Activated T-helper 1 cell treated with anti-CD3 and anti-CD28 coated beads, Interleukin-12 subunit alpha, Interleukin-12 subunit beta, Interleukin-2, Interleukin-4 antibody, amounts not matched to agents 30 ng/mL and 10 ng/mL and 1 ng/mL, durations not matched to agents 14 hours and 24 hours and 36 hours (primary cell): ENCODE results near the gene PLK5. TPM values are rescaled to one million over a fixed set of nuclear protein-coding genes. Genes with fewer than 3 reads are reported as not detected.
"Not testable (repeated sequence)": the region's sequence is repeated elsewhere in the genome, so short reads cannot be mapped to it uniquely, and the experiment has no call there.

Source experiments
- DNase-seq: peaks from one replicate; pipeline ENCODE4 v3.0.0; 2021; ENCODE audit warnings: low spot score
- H3K27ac Mint-ChIP-seq: one replicate; pipeline ENCODE4 v1.8.0; 2021; ENCODE audit warnings: mild to moderate bottlenecking, mixed read lengths
- H3K27me3 Mint-ChIP-seq: one replicate; pipeline ENCODE4 v1.8.0; 2022; ENCODE audit warnings: mild to moderate bottlenecking, moderate library complexity, mixed read lengths; ENCODE audit not compliant: insufficient read depth
- H3K36me3 Mint-ChIP-seq: one replicate; pipeline ENCODE4 v1.8.0; 2021; ENCODE audit warnings: low read depth, mixed read lengths
- H3K4me1 Mint-ChIP-seq: one replicate; pipeline ENCODE4 v1.8.0; 2021; ENCODE audit warnings: low read depth, mixed read lengths
- H3K4me3 Mint-ChIP-seq: one replicate; pipeline ENCODE4 v1.8.0; 2021; ENCODE audit warnings: mild to moderate bottlenecking, moderate library complexity, mixed read lengths
- H3K9me3 Mint-ChIP-seq: one replicate; pipeline ENCODE4 v1.8.0; 2021; ENCODE audit warnings: mixed read lengths
- intact Hi-C: fragments of 100-400 bp; cut with micrococcal nuclease; formaldehyde crosslinking; loops from one replicate; pipeline ENCODE4 v1.15.1; 2024
- total RNA-seq: library from RNA; stranded (reverse); gene quantifications from 2 replicates; pipeline ENCODE4 v1.2.3, GENCODE V29; 2022

The PLK5 gene
- total RNA-seq, 1 donor from 2014 or later = not detected

DNA sequence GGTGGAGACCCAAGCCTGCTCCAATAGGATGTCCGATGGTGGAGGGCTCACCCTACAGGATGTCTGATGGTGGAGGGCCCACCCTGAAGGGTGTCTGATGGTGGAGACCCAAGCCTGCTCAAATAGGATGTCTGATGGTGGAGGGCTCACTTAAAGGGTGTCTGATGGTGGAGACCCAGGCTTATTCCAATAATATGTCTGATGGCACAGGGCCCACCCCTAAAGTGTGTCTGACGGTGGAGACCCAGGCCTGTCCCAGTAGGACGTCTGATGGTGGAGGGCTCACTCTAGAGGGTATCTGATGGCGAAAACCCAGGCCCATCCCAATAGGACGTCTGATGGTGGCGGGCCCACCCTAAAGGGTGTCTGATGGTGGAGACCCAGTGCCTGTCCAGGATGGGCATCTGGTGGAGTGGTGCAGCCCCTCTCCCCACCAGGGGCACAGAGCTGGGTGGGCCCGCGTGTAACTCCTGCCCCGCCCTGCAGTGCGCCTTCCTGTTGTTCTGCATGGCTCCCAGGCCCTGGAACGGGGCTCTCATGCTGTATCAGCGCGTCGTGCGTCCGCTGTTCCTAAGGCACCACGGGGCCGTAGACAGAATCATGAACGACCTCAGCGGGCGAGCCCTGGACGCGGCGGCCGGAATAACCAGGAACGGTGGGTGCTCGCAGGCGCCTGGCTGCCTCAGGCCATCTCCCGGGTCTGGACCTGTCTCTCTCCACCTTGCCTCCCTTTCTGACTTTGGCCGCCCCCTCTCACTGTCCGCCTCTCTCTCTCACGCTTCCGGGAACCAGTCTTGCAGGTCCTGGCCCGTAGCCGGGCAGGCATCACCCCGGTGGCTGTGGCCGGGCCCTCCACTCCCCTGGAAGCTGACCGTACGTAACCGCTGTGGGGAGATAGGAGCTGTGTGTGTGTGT, 27.8 kb upstream of the PLK5 start:
- Mint-ChIP-seq H3K36me3 (no peaks in the 10 kb centered on the region), H3K4me1 (peaks cover 6% of the 10 kb centered on the region), H3K4me3 (no peak overlapping the region), H3K27me3 (peaks cover 6% of the 10 kb centered on the region), H3K9me3 (no peaks in the 10 kb centered on the region), H3K27ac (no peak overlapping the region)
- intact Hi-C loops = no loop called here
- DNase-seq = no peak

DNA sequence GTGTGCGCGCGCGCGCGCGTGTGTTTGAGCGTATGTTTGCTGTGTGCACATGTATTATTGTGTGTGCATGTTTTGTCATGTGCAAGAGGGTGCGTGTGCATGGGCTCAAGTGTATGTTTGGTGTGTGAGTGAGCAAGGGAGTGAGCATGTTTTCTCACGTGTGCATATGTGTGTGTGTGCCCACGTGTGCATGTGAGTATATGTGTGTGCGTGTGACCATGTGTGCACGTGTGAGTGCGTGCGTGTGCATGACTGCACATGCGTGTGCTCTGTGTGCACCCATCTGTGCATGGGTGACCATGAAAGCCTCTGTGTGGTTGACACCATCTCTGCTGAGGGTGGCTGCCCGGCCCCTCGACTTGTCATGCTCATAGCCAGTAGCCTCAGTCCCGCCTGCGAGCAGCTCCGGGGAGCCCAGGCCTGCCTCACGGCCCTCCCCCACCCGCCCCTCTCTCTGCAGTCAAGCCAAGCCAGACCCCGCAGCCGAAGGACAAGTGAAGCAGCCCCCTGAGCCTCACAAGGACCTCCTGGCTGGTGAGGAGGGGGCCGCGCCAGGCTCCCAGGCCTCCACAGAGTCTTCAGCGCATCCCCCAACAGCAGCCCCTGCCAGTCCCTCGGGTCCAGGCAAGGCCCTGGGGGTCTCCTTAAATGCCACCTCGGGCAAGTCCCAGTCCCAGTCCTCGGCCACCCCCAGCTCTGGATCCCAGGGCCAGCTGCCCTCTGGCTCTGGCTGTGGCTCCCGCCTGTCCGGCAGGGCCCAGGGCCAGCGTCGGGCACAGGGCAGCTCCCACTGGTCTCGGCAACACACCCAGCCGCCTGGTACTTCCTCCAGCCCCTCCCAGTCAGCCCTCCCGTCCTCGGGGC, 26.9 kb upstream of the PLK5 start:
- H3K9me3 Mint-ChIP-seq = no peaks in the 10 kb centered on the region
- H3K4me3 Mint-ChIP-seq = no peak overlapping the region
- DNase-seq = no peak
- no peaks in the 10 kb centered on the region for H3K36me3 Mint-ChIP-seq
- H3K27ac Mint-ChIP-seq = no peak overlapping the region
- H3K4me1 Mint-ChIP-seq = peaks cover 2% of the 10 kb centered on the region
- peaks cover 3% of the 10 kb centered on the region for H3K27me3 Mint-ChIP-seq
- intact Hi-C loops = no loop called here

DNA sequence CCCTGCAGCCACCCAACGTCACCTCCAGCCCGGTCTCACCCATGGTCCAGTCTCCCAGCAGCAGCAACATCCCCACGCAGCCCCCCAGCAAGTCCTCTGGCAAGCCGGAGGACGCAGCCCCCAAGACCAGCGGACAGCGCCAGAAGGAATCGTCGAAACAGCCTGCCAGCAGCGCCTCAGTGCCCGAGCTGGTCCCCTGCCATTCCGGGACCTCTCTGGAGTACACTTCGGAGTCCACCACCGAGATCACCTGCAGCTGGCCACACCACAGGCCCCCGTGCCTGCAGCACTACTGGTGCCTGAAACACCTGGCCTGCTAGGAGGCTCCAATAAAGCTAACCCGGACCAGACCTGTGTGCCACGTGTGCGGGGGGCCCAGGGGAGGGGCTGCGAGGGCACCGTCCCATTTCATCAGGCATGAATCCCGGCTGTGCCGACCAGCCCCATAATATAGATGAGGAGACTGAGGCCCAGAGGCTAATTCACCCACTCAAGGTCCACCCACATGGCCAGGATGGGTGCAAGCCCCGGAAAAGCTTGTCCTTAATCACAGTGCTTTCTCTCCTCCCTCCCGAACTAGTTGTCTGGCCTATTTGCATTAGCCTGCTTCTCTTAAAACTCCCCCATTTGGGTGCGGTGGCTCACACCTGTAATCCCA, 26.2 kb upstream of the PLK5 start:
- H3K27me3 Mint-ChIP-seq = peaks cover 5% of the 10 kb centered on the region
- DNase-seq = no peak
- H3K36me3 Mint-ChIP-seq = no peaks in the 10 kb centered on the region
- no peaks in the 10 kb centered on the region for H3K4me1 Mint-ChIP-seq
- intact Hi-C loops = no loop called here
- no peak overlapping the region for H3K27ac Mint-ChIP-seq
- no peak overlapping the region for H3K4me3 Mint-ChIP-seq
- no peaks in the 10 kb centered on the region for H3K9me3 Mint-ChIP-seq

DNA sequence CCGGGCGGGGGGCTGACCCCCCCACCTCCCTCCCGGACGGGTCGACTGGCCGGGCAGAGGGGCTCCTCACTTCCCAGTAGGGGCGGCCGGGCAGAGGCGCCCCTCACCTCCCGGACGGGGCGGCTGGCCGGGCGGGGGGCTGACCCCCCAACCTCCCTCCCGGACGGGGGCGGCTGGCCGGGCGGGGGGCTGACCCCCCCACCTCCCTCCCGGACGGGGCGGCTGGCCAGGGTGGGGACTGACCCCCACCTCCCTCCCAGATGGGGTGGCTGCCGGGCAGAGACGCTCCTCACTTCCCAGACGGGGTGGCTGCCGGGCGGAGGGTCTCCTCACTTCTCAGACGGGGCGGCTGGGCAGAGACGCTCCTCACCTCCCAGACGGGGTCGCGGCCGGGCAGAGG, 24.6 kb upstream of the PLK5 start:
- DNase-seq, H3K27me3 Mint-ChIP-seq, H3K4me3 Mint-ChIP-seq, intact Hi-C loops, H3K9me3 Mint-ChIP-seq, H3K36me3 Mint-ChIP-seq, H3K4me1 Mint-ChIP-seq, H3K27ac Mint-ChIP-seq: not testable (repeated sequence)

DNA sequence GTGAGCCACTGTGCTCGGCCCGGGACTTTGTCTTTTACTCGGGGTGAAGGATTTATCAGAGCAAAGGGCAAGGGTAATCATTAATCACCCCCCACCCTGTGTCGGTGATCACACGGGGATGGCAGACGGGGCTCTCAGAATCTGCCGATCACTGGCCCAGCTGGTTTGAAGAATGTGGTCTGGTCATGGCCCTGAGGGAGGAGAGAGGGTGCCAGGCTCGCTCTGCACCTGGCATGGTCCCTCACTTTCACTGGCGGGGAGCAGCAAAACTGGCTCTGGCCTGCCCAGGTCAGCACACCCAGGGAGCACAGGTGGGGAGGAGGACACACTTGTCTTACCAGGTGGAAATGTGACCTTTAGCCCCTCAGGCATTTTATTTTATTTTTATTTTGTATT, 22.7 kb upstream of the PLK5 start:
- Mint-ChIP-seq H3K4me1 (no peaks in the 10 kb centered on the region), H3K27ac (no peak overlapping the region), H3K36me3 (no peaks in the 10 kb centered on the region), H3K27me3 (peaks cover 12% of the 10 kb centered on the region), H3K9me3 (no peaks in the 10 kb centered on the region), H3K4me3 (no peak overlapping the region)
- intact Hi-C loops = no loop called here
- no peak for DNase-seq

DNA sequence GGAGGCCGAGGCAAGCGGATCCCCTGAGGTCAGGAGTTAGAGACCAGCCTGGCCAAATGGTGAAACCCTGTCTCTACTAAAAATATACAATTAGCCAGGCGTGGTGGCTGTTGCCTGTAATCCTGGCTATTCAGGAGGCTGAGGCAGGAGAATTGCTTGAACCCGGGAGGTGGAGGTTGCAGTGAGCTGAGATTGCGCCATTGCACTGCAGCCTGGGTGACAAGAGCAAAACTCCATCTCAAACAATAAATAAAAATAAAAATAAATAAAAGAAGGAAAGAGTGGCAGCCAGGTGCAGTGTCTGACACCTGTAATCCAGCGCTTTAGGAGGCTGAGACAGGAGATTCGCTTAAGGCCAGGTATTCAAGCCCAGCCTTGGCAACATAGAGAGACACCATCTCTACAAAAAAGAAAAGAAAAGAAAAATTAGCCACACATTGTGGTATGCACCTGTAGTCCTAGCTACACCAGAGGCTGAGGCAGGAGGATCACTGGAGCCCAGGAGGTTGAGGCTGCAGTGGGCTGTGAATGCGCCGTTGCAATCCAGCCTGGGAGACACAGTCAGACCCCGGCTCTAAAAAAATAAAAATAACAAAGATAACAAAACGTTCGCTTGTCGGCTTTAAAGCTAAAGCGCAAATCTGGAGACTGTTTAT, 21.3 kb upstream of the PLK5 start:
- Mint-ChIP-seq H3K4me1 (peaks cover 2% of the 10 kb centered on the region), H3K4me3 (no peak overlapping the region), H3K27ac (no peak overlapping the region), H3K27me3 (peaks cover 13% of the 10 kb centered on the region), H3K36me3 (no peaks in the 10 kb centered on the region), H3K9me3 (peaks cover 1% of the 10 kb centered on the region)
- no peak for DNase-seq
- intact Hi-C loops = no loop called here

DNA sequence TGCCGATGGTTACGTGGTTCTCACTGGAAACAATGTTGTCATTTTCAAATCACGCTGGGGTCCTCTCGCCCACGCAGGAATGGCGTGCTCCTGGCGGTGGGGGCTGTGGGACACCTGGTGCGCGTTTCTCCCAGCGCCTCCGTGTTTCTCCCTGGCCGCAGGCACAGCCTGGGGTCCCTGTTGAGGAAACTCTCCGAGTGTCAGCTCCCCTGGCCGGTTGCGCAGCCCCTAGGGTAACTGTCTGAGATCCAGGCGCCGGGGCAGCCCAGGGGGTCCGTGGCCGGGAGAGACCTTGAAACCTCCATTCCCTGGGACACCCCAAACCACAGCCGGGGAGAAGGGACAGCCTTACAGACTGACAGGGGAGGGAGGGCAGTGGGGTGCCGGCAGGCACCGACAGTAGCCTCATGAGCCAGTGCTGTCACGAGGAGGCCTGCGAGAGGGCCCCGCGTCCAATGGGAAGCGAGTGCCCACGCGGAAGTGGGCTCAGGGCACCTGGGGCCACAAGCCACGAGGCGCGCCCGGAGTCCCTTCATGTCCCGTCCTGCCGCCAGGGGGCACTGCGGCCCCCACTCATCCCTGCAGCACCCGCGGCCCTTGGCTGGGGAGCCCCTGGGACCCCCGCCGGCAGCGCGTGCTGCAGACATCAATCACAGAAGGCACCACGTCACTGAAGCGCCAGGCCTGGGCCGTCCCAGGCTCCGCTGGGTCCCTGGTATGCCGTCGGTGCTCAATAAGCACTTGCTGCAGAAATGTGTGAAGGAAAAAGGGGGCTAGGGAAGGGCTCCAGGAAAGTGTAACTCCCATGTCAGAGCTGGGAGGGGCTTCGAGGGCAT, 20.6 kb upstream of the PLK5 start:
- H3K9me3 Mint-ChIP-seq = peaks cover 4% of the 10 kb centered on the region
- intact Hi-C loops = no loop called here
- H3K36me3 Mint-ChIP-seq = no peaks in the 10 kb centered on the region
- H3K27ac Mint-ChIP-seq = no peak overlapping the region
- peak; percentile 55 for DNase-seq
- H3K27me3 Mint-ChIP-seq = peaks cover 16% of the 10 kb centered on the region
- H3K4me1 Mint-ChIP-seq = peaks cover 6% of the 10 kb centered on the region
- H3K4me3 Mint-ChIP-seq = peak overlapping the region; percentile 19

DNA sequence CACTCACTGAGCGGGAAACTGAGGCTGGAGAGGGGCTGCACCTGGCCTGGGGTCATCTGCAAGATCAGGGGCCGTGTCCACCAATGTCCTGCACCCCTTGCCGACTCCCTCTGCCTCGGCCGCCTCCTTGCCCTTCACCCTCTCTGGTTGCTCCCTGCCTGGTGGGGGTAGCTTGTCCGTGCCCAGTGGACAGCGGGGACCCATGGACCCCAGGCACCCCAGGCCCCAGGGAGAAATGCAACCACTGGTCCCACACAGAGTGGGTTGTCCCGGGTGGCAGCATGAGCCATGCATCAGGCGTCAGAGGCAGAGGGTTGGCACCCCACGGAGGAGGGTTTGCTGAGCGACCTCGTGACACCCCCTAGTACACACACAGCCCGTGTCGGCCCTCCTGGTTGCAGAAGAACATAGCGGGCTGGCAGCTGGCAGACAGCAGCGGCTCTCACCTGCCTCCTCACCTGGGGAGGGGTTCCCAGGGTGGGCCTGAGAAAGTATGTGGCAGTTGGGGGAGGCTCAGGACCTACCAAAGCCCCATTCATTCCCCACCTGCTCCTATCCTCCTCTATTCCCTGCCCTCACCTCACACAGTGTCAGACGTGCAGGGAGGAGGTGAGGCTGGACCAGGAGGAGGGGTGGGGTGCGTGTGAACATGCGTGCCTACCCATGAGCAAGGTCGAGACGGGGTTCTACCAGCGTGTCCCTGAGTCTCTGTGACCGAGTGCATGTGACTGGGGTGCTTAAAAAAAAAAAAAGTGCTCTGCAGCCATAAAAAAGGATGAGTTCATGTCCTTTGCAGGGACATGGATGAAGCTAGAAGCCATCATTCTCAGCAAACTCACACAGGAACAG, 19.7 kb upstream of the PLK5 start:
- no peak overlapping the region for H3K27ac Mint-ChIP-seq
- intact Hi-C loops = no loop called here

DNA sequence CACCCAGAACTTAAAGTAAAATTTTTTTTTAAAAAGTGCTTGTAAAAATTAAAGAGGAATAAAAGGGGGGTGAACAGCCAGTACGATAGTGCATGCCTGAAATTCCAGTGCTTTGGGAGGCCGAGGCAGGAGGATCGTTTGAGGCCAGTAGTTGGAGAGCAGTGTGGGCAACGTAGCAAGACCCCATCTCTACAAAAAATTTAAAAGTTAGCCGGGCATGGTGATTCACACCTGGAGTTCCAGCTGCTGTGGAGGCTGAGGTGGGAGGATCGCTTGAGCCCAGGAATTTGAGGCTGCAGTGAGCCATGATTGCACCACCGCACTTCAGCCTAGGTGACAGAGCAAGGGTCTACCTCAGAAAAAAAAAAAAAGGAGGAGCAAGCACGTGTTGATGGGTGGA, 18.9 kb upstream of the PLK5 start:
- intact Hi-C loops = no loop called here
- H3K27ac Mint-ChIP-seq = no peak overlapping the region
- H3K4me1 Mint-ChIP-seq = peaks cover 6% of the 10 kb centered on the region
- H3K4me3 Mint-ChIP-seq = no peak overlapping the region
- H3K9me3 Mint-ChIP-seq = peaks cover 4% of the 10 kb centered on the region
- no peak for DNase-seq
- peaks cover 2% of the 10 kb centered on the region for H3K36me3 Mint-ChIP-seq
- H3K27me3 Mint-ChIP-seq = peaks cover 19% of the 10 kb centered on the region

More for the DNA sequence above, 19.7 kb upstream of the PLK5 start:
- Mint-ChIP-seq H3K4me3 (no peak overlapping the region), H3K27me3 (peaks cover 16% of the 10 kb centered on the region), H3K4me1 (peaks cover 6% of the 10 kb centered on the region), H3K36me3 (peaks cover 2% of the 10 kb centered on the region), H3K9me3 (peaks cover 4% of the 10 kb centered on the region)
- no peak for DNase-seq

DNA sequence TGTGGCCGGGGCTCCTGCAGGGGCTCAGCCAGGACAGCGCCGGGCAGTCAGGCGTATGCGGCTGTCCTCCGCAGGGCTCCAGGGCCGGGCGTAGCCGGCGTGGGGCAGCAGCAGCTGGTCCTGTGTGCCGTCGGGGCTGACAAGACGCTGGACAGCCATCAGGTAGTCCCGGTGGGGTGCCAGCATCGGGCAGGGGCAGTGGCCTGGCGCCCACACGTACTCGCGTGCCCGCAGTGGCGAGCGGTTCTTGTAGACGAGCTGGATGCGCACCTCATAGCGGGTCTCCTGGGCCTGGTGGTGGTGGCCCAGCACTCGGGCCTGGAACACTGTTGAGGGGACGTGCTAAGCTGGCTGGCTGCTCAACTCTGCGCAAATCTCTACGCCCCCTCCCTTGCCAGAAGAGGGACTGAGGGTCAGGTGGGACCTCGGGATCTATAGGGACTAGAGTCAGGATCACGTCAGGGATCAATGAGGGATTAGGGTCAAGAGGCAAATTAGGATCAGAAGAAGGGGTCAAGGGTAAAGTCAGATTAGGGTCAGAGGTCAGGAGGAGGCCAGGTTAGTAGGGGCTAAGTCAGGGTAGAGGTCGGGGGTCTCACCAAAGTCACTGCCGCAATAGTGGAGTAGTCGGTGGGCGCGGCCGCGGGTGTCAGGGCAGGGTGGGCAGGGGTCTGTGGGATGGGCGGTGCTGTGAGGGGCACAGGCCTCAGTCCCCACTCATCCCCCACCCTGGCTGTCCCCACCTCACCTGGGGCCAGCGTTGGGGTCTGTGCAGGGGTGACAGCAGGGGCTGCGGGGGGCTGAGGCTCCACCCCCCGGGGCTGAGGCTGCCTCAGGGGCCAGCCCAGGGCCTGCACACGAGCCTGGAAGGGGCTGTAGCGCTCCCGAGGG, 17.6 kb upstream of the PLK5 start:
- Mint-ChIP-seq H3K27ac (peak overlapping the region; percentile 10), H3K27me3 (peaks cover 26% of the 10 kb centered on the region), H3K9me3 (peaks cover 4% of the 10 kb centered on the region), H3K4me1 (peaks cover 6% of the 10 kb centered on the region), H3K4me3 (no peak overlapping the region), H3K36me3 (peaks cover 2% of the 10 kb centered on the region)
- no peak for DNase-seq
- intact Hi-C loops = no loop called here
